Hepatocyte (in vitro differentiated cells): Measurements from ENCODE around the gene ZKSCAN3. TPM values are rescaled to one million over a fixed set of nuclear protein-coding genes. Genes with fewer than 3 reads are reported as not detected.
A peak's percentile ranks its signal among the peaks of the same experiment; 100 is the strongest.

ENCODE experiments used
- DNase-seq: peaks from one replicate; pipeline ENCODE4 v3.0.0-alpha.2; 2016; ENCODE audit warnings: low spot score
- H2AFZ ChIP-seq: fragments of 200-600 bp; sonication (generic); 2 replicates; pipeline ENCODE4 v1.6.0; 2016; ENCODE audit warnings: antibody characterized with exemption, mild to moderate bottlenecking
- H3K27ac ChIP-seq: fragments of 200-600 bp; sonication (generic); 2 replicates; pipeline ENCODE4 v1.5.1; 2016; ENCODE audit warnings: mild to moderate bottlenecking
- H3K27me3 ChIP-seq: fragments of 200-600 bp; sonication (generic); 2 replicates; pipeline ENCODE4 v1.6.1; 2016
- H3K36me3 ChIP-seq: fragments of 200-600 bp; sonication (generic); replicated peaks from 2 replicates; pipeline ENCODE4 v1.5.1; 2016; ENCODE audit warnings: low read depth; ENCODE audit not compliant: insufficient read depth
- H3K4me1 ChIP-seq: fragments of 200-600 bp; sonication (generic); 2 replicates; pipeline ENCODE4 v1.5.1; 2016; ENCODE audit warnings: mild to moderate bottlenecking, moderate library complexity; ENCODE audit not compliant: insufficient read depth
- H3K4me2 ChIP-seq: fragments of 200-600 bp; sonication (generic); 2 replicates; pipeline ENCODE4 v1.6.0; 2016
- H3K4me3 ChIP-seq: fragments of 200-600 bp; sonication (generic); 2 replicates; pipeline ENCODE4 v1.5.1; 2016; ENCODE audit warnings: mild to moderate bottlenecking
- H3K79me2 ChIP-seq: fragments of 200-600 bp; sonication (generic); 2 replicates; pipeline ENCODE4 v1.6.0; 2017; ENCODE audit warnings: mild to moderate bottlenecking
- H3K9me2 ChIP-seq: fragments of 200-600 bp; sonication (generic); replicated peaks from 2 replicates; pipeline ENCODE4 v1.6.0; 2017; ENCODE audit warnings: mild to moderate bottlenecking; ENCODE audit not compliant: insufficient read depth
- H3K9me3 ChIP-seq: fragments of 200-600 bp; sonication (generic); 2 replicates; pipeline ENCODE4 v1.5.1; 2016; ENCODE audit warnings: low read depth, mild to moderate bottlenecking
- H4K20me1 ChIP-seq: fragments of 200-600 bp; sonication (generic); 2 replicates; pipeline ENCODE4 v1.6.0; 2016; ENCODE audit warnings: mild to moderate bottlenecking; ENCODE audit not compliant: insufficient read depth, poor library complexity, severe bottlenecking
- EZH2 ChIP-seq: fragments of 200-600 bp; sonication (generic); IDR thresholded peaks from 2 replicates; pipeline ENCODE4 v1.6.1; 2016; ENCODE audit warnings: antibody characterized with exemption, mild to moderate bottlenecking, borderline replicate concordance
- EZH2phosphoT487 ChIP-seq: fragments of 200-600 bp; sonication (generic); IDR thresholded peaks from one replicate; pipeline ENCODE4 v1.6.1; 2018; ENCODE audit warnings: antibody characterized with exemption, mild to moderate bottlenecking, low read depth, moderate library complexity; ENCODE audit not compliant: unreplicated experiment, severe bottlenecking
- WGBS: methylation state at CpG from one replicate; pipeline ENCODE4 v1.1.6; 2016; ENCODE audit warnings: low lambda C conversion rate; ENCODE audit errors: missing lambda C conversion rate; 5-methylcytosine and 5-hydroxymethylcytosine counted together
- polyA plus RNA-seq: library from polyadenylated mRNA; unstranded; fragments of >200 nt; fragmentation: Nextera tagmentation; extraction: Ambion mirVana; gene quantifications from 2 replicates; pipeline ENCODE4 v1.2.1, GENCODE V29; 2016
- total RNA-seq: library from RNA; depleted of rRNA; stranded (reverse); fragments of >200 nt; gene quantifications from 2 replicates; pipeline ENCODE4 v1.2.3, GENCODE V29; 2014
- TF ChIP-seq, protein P1 (sequence below): fragments of 200-600 bp; sonication (generic); IDR thresholded peaks from 2 replicates; pipeline ENCODE4 v1.5.1; 2016; ENCODE audit warnings: antibody characterized with exemption, mild to moderate bottlenecking; ENCODE audit not compliant: poor library complexity

The ZKSCAN3 gene
- total and polyA plus RNA-seq, 2 experiments from 2014 or later: 1.9 to 6.8 TPM

GRCh38 chr6:28335564-28336283 is 14.0 kb upstream of the ZKSCAN3 start, which contains the start of gene ZSCAN31:
TSS of gene ZSCAN31 (minus strand) at chr6:28336148. CDS start at chr6:28329683, 6,465 bp downstream.
- 1% methylated on average over 35 of the region's 35 CpGs for WGBS
- Histone ChIP-seq H3K79me2 (peaks cover 13% of the 10 kb centered on the region), H3K9me3 (no peaks in the 10 kb centered on the region), H3K9me2 (no peaks in the 10 kb centered on the region), H3K4me1 (peaks cover 7% of the 10 kb centered on the region), H3K36me3 (no peaks in the 10 kb centered on the region), H2AFZ (peak within 1 kb of the TSS; percentile 31), H4K20me1 (no peaks in the 10 kb centered on the region), H3K27me3 (no peaks in the 10 kb centered on the region), H3K4me2 (peak within 1 kb of the TSS; percentile 74), H3K4me3 (peak within 1 kb of the TSS; percentile 56), H3K27ac (peak within 1 kb of the TSS; percentile 94)
- TF ChIP-seq EZH2 (no peak), EZH2phosphoT487 (no peak)
- TF ChIP-seq, protein P1, sequence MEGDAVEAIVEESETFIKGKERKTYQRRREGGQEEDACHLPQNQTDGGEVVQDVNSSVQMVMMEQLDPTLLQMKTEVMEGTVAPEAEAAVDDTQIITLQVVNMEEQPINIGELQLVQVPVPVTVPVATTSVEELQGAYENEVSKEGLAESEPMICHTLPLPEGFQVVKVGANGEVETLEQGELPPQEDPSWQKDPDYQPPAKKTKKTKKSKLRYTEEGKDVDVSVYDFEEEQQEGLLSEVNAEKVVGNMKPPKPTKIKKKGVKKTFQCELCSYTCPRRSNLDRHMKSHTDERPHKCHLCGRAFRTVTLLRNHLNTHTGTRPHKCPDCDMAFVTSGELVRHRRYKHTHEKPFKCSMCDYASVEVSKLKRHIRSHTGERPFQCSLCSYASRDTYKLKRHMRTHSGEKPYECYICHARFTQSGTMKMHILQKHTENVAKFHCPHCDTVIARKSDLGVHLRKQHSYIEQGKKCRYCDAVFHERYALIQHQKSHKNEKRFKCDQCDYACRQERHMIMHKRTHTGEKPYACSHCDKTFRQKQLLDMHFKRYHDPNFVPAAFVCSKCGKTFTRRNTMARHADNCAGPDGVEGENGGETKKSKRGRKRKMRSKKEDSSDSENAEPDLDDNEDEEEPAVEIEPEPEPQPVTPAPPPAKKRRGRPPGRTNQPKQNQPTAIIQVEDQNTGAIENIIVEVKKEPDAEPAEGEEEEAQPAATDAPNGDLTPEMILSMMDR: no peak
- peak; percentile 97 for DNase-seq

GRCh38 chr6:28336284-28337120 is 13.2 kb upstream of the ZKSCAN3 start:
- Histone ChIP-seq H3K9me2 (no peaks in the 10 kb centered on the region), H3K27ac (peak overlapping the region; percentile 94), H4K20me1 (no peaks in the 10 kb centered on the region), H3K79me2 (peaks cover 13% of the 10 kb centered on the region), H3K36me3 (no peaks in the 10 kb centered on the region), H3K4me2 (peak overlapping the region; percentile 74), H3K4me1 (peaks cover 7% of the 10 kb centered on the region), H3K9me3 (no peaks in the 10 kb centered on the region), H2AFZ (peak overlapping the region; percentile 14), H3K27me3 (no peaks in the 10 kb centered on the region), H3K4me3 (peak overlapping the region; percentile 56)
- 15% methylated on average over 24 of the region's 24 CpGs for WGBS
- DNase-seq: peak; percentile 69
- TF ChIP-seq EZH2phosphoT487 (no peak), EZH2 (no peak)
- TF ChIP-seq, protein P1: no peak

DNA sequence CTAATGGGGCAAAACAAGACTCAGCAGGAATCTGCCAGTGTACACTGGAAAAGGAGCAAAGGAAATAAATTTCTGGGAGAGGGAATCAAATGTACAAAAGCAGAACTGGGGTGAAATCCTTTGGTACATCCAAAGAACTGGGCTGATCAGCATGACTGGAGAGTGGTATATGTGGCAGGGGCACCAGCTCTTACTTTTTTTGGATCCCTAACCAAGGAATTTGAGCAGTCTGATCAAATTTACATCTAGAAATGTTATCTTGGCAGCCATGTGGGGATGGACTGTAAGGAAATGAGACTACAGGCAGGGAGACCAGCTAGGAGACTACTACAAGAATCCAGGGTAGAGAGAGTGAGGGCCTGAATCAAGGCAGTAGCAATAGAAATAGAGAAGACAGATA is 12.6 kb upstream of the ZKSCAN3 start:
- H3K4me2 ChIP-seq: peak overlapping the region; percentile 74
- peaks cover 13% of the 10 kb centered on the region for H3K79me2 ChIP-seq
- no peak for DNase-seq
- H3K27me3 ChIP-seq: no peaks in the 10 kb centered on the region
- H2AFZ ChIP-seq: peak overlapping the region; percentile 14
- peak overlapping the region; percentile 94 for H3K27ac ChIP-seq
- TF ChIP-seq EZH2phosphoT487: no peak
- TF ChIP-seq EZH2: no peak
- TF ChIP-seq, protein P1: no peak
- no peaks in the 10 kb centered on the region for H4K20me1 ChIP-seq
- no peaks in the 10 kb centered on the region for H3K9me2 ChIP-seq
- H3K9me3 ChIP-seq: no peaks in the 10 kb centered on the region
- peak overlapping the region; percentile 56 for H3K4me3 ChIP-seq
- H3K36me3 ChIP-seq: no peaks in the 10 kb centered on the region
- peaks cover 7% of the 10 kb centered on the region for H3K4me1 ChIP-seq
